ENCODE results near the gene GALK1.

Gene GALK1

DNA sequence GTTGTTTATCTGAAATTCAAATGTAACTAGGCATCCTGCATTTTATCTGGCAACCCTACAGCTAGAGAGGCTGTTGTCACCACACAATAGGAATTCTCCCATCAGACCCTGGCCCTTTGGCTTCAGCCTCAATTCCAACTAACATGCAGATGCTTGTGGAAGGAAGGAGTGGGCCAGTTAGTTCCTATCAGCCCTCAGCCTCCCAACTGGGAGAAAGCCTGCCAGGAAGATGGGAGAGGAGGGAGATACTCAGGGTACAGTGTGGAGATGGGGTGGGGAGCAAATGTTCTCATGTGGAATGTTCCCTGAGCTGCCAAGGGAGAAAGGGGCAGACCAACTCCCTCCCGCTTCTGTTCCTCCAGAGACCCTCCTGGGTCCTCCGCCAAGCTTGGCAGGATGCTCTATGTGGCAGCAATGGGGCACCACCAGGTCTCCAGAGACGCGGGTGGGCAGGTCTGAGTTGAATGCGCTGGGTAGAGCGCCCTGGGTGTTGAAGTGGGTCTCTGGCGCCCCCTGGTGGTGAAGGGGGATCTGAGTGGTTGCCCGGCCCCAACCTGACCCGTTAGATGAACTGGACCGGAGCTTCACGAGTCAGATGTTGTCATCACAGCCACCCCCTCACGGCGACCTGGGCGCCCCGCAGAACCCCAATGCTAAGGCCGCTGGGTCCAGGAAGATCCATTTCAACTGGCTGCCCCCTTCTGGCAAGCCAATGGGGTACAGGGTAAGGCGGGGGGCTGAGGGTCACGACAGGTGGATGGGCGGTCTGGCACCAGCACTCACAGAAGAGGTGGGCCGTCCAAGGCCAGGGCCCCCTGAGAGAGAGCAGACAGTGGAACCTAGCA, 15.2 kb downstream of the GALK1 start:
- DNase-seq, result peak; percentile 97

DNA sequence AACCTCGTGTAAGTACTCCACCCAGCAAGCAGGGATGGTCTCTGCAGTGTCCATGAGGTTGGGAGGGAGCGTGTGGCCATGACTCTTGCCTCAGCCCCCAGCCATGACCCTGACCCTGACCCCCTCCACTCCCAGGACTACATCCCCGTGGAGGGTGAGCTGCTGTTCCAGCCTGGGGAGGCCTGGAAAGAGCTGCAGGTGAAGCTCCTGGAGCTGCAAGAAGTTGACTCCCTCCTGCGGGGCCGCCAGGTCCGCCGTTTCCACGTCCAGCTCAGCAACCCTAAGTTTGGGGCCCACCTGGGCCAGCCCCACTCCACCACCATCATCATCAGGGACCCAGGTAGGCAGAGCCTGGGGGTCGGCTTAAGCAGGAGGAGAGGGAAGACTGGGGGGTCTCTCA, 16.3 kb downstream of the GALK1 start:
- no peak for DNase-seq

DNA sequence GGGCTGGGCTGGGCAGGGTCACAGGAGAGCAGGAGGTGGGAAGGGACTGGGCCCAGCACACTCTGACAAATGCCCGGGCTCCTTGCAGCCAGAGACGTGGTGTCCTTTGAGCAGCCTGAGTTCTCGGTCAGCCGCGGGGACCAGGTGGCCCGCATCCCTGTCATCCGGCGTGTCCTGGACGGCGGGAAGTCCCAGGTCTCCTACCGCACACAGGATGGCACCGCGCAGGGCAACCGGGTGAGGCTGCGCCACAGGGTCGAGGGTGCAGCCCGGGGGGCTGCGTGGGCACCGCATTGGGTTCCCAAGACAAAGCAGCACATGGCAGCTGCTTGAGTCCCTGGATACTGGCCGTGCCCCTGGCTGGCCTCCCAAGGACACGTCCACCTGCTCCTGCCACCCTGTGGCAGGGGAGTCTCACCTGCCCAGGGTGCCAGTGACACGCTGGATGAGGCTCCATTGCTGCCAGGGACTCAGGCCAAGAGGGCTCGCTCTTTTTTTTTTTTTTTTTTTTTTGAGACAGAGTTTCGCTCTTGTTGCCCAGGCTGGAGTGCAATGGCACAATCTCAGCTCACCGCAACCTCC, 21.3 kb downstream of the GALK1 start:
- DNase-seq, result no peak

DNA sequence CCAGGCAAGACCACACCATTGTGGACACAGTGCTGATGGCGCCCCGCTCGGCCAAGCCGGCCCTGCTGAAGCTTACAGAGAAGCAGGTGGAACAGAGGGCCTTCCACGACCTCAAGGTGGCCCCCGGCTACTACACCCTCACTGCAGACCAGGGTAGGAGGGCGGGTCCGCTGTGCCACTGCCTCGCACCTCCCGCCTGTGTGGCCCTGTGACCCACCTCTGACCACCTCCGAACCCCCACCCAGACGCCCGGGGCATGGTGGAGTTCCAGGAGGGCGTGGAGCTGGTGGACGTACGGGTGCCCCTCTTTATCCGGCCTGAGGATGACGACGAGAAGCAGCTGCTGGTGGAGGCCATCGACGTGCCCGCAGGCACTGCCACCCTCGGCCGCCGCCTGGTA, 22.7 kb downstream of the GALK1 start:
- no peak for DNase-seq

DNA sequence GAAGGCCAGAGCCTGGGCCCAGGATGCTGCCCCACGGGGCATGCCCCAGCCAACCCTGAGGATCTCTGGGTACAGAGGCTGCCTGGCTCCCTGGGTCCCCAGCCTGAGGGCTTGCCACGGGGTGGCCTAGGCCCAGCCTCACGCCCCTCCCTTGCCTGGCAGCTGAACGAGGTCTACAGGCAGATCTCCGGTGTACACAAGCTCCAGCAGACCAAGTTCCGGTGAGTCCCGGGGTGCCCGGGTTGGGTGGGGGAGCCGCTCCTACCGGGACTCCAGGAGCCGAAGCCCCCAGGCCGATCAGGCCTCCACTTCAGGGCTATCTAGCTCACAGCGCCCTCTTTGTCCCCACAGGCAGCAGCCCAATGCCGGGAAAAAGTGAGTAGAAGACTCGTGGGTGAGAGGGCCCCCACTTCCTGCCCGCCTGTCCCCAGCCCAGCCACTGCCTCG, 24.3 kb downstream of the GALK1 start:
- no peak for DNase-seq

DNA sequence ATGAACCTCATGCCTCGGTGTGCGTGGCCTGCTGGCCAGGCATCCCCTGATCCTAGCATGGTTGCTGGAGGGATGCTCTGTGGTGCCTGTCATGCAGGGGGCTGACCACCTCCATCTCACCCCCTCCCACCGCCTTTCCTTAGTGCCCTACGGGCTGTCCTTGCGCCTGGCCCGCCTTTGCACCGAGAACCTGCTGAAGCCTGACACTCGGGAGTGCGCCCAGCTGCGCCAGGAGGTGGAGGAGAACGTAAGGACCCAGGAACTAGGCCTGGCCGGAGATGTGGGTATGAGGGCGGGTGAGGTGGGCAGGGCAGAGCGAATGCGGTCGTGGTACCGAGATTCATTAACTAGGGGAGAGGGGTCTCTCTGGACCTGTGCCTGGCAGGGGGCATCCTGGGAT, 24.8 kb downstream of the GALK1 start:
- DNase-seq, result no peak

DNA sequence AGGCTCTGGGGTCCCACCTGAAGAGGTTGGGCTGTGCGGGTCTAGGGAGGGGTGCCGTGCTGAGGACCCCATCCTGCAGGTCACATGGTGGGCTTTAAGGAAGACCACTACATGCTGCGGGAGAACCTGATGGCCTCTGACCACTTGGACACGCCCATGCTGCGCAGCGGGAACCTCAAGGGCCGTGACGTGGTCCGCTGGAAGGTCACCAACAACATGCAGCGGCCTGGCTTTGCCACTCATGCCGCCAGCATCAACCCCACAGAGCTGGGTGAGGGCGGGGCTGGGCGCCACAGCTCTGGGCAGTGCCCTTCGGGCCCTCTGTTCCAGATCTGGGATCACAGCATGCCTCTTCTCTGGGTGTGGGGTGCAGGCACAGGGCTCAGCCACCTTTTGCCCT, 25.2 kb downstream of the GALK1 start:
- no peak for DNase-seq

DNA sequence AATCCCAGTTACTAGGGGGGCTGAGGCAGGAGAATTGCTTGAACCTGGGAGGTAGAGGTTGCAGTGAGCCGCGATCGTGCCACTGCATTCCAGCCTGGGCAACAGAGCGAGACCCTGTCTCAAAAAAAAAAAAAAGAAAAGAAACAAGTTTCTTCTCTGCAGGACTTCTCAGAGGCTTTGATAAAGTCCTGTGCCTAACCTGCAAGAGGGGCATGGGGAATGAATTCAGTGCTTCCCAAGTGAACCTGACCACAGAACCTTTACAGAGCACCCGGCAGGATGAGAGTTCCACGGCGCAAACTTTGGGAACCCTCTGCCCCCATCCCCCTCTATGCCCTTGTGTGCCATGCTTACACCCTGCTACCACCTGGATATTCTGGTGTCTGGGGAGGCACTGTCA, 25.8 kb downstream of the GALK1 start:
- DNase-seq, result no peak

DNA sequence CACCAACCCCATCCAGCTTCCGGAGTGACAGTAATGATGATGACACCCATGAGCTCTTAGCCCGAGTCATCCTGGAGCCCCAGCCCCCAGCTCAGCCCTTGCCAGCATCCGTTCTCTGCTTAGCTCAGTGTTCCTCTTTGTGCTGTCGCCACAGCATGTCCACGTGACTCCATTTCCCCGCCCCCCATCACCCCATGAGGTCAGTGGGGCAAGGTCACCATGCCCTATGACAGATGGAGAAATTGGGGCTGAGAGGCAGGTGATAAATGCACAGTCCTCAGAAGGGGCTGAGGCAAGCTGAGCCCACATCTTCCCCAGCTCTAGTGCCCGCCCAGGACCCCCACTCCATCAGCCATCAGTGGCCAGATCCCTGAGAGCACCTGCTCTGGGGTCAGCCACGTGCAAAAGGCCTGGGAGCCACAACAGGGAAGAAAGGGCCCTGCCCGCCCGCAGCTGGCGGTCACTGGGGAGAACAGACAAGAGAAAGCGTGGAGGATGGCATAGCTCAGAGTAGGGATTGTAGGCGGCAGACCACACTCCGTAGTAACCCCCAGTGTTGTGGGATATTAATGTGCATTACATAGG, 26.7 kb downstream of the GALK1 start:
- peak; percentile 60 for DNase-seq

DNA sequence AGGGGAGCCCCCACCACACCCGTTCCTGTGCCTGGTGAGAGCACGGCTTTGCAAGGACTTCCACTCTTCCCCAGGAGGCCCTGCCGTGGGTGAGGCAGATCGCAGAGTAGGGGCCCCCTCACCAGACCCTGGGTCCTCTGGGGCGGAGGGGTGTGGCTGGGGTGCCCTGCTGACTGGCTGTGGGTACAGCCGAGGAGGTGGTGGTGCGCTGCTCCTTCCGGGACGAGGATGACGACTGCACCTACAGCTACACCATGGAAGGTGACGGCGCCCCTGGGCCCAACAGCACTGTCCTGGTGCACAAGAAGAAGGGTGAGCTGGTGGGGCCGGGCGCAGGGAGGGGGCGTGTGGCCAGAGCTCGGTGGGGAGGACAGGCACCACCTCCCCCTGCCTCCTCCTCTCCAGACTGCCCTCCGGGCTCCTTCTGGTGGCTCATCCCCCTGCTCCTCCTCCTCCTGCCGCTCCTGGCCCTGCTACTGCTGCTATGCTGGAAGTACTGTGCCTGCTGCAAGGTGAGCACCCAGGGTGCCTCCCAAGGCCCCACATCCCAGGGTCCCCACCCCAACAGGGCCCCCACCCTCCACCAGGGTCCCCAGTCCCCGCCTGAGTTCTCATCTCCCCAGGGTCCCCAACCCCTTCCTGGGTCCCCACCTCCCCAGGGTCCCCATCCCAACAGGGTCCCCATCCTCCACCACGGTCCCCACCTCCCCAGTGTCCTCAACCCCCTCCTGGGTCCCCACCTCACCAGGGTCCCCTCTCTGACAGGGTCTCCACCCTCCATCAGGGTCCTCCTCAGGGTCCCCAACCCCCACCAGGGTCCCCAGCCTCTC, 27.6 kb downstream of the GALK1 start:
- DNase-seq, result no peak

DNA sequence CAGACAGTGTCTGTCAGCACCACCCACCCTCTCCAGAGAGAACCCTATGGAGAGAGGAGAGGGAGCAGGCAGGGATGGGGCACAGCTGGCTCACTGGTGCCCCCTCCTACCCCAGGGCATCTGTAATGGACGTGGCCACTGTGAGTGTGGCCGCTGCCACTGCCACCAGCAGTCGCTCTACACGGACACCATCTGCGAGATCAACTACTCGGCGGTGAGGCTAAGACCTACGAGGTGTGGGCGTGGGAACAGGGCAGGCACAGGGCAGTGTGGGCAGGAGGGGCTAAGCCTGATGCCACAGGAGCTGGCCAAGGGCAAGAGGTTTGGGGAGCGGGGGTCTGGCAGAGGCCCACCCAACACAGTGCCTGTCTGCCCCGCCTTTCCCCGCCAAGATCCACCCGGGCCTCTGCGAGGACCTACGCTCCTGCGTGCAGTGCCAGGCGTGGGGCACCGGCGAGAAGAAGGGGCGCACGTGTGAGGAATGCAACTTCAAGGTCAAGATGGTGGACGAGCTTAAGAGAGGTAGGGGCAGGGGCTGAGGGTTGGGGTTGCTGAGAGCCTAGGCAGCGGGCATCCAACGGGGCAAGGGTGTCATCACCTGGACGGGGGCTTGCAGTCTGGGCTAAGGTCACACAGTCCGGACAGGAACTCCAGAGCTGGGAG, 28.7 kb downstream of the GALK1 start:
- no peak for DNase-seq

DNA sequence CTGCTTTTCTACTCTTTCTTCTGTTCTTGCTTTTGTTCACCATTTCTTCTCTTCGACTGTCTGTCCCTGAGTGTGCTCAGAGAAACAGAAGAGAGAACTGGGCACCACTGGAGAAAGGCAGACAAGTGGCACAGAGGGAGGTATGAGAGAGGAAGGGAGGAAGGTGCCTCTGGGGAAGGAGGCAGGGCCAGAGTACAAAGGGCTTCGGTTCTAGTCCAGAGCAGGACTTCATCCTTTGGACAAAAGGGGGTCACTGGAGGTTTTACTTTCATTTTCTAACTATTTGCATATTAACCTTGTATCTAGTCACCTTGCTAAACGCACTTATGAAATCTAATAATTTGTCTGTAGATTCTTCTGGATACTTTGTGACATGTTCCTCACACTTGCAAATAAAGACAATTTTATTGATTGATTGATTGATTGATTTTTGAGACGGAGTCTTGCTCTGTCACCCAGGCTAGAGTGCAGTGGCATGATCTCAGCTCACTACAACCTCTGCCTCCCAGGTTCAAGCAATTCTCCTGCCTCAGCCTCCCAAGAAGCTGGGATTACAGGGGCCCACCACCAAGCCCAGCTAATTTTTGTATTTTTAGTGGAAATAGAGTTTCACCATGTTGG, 30.2 kb downstream of the GALK1 start:
- DNase-seq, result no peak

DNA sequence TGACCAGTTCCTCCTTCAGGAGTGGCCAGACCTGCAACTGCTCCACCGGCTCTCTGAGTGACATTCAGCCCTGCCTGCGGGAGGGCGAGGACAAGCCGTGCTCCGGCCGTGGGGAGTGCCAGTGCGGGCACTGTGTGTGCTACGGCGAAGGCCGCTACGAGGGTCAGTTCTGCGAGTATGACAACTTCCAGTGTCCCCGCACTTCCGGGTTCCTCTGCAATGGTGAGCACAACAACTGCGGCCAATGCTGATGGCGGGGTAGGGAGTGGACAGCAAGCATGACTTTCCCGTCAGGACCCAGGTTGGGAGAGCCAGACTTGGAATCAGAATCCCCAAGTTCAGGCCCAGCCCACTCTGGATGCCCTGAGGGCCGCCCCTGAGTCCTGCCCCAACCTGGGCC, 31.5 kb downstream of the GALK1 start:
- no peak for DNase-seq

DNA sequence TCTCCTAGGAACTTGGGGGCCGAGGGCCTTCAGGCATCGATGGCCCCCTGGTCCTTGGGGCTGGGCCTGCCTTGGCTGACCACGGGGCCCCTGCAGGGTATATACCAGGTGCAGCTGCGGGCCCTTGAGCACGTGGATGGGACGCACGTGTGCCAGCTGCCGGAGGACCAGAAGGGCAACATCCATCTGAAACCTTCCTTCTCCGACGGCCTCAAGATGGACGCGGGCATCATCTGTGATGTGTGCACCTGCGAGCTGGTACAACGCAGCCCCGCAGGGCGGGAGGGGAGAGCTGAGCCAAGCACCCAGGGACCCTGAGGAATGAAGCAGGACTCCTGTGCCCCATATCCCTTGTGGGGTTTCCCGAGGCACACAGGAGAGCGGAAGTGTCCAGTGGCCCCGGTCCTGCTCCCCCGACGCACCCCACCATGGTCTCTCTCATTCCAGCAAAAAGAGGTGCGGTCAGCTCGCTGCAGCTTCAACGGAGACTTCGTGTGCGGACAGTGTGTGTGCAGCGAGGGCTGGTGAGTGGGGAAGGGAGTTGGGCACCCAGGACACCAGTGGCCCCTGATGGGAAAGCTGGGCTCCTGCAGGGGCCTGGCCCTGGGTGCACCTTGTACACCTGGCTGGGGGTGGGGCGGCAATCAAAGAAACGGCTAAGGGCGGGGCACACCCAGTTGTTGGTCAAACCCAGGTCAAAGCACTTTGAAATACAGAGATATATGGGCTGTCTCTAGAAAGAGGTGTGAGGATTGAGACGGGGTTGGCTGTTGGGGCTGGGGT, 33.1 kb downstream of the GALK1 start:
- DNase-seq, result no peak

DNA sequence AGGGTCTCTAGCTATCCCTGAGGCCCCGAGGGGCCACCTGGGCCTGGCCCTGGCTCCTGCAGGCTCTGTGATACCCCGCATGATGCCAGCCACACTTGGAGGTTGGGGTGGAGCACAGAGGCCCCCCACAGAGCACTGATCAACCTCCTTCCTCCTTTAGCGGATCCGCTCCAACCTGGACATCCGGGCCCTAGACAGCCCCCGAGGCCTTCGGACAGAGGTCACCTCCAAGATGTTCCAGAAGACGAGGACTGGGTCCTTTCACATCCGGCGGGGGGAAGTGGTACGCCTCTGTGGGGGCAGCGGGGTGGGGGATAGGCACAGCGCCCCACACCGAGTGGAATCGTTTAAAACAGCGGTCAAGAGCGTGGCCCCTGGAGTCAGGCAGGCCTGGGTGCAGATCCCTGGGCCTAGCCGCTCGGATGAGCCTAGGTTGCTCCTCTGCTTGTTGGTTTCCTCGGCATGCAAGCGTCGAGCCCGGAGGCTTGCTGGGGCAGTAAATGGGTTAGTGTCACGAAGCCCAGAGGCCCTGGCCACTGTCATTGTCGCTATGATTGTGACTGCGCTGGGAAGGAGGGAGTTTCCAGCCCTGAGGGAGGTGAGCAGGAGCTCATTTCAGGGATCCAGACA, 33.8 kb downstream of the GALK1 start:
- no peak for DNase-seq

DNA sequence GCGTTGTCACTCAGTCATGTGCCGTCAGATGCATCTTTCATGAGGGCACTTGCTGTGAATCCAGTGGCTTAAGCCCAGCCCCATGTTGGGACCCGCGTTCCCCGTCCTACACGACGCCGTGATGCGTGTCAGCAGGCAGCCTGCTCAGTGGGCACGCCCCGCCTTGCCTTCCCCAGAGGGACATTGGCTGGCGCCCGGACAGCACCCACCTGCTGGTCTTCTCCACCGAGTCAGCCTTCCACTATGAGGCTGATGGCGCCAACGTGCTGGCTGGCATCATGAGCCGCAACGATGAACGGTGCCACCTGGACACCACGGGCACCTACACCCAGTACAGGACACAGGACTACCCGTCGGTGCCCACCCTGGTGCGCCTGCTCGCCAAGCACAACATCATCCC, 34.9 kb downstream of the GALK1 start:
- DNase-seq, result no peak

DNA sequence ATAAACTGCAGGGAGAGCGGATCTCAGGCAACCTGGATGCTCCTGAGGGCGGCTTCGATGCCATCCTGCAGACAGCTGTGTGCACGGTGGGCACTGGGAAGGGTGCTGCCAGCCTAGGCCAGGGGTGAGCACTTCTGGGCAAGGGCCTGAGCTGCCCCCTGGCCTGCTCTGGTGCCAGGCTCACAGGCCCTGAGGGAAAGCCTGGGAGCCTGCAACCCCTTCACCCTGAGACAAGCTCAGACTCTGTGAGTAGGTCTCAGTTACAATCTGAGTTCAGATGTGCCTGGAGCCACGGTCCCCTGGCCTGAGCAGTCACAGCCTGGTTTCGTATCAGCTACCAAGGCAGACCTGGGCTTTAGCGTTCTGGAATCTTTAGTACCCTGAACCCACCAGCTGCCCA, 35.6 kb downstream of the GALK1 start:
- no peak for DNase-seq

DNA sequence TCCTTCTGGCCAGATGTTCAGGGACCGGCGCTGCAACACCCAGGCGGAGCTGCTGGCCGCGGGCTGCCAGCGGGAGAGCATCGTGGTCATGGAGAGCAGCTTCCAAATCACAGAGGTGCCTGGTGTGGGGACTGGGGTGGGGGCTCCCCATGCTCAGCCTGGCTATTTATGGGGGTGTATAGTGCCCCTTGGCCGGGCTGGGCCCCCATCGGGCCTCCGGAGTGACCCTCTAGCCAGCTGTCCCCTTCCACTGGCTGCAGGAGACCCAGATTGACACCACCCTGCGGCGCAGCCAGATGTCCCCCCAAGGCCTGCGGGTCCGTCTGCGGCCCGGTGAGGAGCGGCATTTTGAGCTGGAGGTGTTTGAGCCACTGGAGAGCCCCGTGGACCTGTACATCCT, 37.6 kb downstream of the GALK1 start:
- DNase-seq, result no peak

DNA sequence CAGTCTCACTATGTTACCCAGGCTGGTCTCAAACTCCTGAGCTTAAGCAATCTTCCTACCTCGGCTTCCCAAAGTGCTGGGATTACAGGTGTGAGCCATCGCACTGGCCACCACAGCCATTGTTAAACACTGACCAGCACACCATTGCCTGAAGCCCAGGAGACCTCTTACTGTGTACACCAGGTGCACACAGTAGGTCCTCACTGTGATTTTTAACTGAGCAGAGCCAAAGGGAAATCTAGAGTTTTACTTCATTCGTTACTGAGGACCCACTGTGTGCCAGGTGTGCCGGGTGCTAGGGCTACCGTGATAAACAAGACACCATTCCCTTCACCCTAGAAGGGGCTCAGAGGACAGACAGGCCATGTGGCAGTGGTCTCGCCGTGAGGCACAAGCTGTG, 39.5 kb downstream of the GALK1 start:
- DNase-seq, result no peak

DNA sequence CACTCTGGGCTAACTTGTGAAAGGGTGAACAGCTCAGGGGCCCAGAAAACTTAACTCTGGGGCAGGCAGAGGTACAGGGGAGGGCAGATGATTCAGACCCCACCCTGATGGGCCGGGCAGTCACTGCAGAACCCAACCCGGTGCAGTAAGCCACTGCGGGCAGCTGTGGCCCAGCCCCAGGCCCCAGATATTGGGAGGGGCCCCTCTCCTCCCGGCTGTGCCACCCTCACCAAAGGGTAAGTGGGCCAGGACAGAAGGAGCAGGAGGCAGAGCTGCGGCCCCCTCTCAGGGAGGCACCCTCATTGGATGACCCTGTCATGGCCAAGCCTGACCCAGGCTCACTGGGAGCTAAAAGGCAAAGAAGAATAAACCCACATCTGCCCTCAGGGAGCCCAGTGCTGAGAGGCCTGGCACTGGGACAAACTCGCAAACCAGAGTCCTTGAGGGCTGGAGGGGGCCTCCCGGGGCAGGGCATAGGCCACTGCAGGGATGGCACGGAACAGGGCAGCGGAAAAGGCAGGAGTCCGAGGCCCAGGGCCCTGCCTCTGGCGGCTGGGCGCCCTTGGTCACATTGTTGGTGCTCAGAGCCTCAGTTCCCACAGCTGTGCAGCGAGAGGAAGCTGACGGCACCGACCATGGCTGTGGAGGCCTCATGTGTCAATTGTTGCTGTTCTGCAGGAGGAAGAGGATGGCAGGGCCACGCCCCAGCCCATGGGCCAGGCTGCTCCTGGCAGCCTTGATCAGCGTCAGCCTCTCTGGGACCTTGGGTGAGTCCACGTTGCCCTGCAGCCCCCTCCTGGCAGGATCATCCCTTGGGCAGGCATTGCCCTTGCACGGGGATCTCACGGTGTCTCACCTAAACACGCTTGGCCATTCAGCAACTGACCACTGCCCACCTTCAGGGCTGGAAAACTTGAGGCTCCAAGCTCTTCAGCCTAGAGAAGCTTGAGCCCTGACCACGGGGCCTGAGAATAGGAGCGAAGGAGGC, 40.7 kb downstream of the GALK1 start:
- no peak for DNase-seq
